NCI-H526 (cell line): ENCODE results near the gene SAP30BP.

Source experiments
- DNase-seq, 2 experiments: peaks; one replicate each; lab custom pipeline; 2025; lab: John Stamatoyannopoulos, UW

Gene SAP30BP

DNA sequence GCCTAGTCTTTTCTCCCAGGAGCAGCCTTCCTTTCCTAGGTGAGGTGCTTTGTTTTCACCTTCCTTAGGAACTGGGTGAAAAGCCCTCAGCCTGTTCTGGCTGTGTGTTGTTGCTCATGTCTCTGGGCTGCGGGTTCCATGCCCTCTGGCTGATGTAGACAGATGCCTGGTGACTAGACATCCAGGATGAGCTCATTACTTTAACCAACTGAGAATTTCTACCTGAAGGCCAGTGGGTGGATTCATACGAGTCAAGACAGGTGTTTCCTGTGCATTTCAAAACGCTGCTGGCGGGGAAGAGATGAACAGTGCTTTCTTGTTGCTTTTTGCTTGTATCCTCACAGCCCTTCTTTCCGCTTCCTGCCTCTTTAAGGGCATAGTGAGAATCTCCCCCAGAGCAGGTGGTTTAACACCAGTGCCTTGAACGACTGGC, 22.3 kb downstream of the SAP30BP start:
- DNase-seq = no peak

DNA sequence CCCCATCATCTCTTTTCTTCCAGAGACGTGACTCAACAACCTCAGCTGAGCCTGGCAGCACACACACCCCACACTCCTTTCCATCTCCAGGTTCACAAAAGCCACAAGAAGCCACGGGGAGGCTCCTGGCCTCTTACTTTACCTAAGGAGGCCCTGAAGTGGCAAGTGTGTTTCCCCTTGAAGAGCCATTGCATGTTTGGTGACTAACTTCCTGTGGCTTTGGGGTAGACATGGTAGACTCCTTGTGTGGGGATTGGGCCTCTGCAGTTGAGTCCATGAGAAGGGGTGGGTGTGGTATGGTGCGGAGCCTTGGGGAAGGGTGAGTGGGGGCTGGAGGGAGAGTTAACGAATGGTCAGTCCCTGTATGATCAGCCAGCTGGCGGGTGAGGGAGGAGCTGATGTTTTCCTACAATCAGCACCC, 24.2 kb downstream of the SAP30BP start:
- DNase-seq = no peak

DNA sequence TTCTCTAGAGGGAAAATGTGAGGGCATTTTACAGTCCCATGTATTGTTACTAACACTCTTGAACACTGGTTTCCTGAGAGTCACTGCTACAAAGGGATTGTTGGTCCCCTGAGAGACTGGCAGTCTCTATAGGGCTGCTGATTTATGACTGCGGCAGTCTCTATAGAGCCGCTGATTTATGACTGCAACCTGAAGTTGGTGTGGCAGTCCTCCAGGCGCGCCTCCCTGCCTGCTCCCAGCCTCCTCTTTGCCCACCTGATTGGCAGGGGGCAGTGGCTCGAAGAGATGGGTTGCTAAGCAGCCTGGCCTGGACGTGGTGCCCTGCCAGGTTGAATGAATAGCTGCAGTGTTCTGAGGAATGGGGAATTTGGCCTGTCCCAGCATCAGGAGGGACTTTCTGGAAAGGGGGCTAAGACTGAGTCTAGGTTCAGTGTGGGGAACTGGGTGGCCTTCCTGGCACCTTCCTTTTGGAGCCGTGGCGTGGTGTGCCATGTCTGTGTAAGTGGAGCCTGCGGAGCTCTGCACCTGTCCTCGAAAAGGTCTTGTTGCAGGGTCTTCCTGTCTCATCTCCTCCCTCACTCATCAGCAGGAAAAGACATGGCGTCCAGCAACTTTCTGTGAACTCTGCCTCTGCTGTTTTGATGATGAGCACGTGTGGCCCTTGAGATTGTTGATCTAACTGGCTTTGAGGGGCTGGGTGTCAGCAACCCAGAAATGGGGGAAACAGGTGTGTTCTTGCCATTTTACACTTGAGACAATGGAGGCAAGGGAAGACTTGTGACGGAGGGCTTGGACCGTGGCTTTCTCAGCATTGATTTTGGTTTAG, 24.9 kb downstream of the SAP30BP start:
- no peak for DNase-seq

DNA sequence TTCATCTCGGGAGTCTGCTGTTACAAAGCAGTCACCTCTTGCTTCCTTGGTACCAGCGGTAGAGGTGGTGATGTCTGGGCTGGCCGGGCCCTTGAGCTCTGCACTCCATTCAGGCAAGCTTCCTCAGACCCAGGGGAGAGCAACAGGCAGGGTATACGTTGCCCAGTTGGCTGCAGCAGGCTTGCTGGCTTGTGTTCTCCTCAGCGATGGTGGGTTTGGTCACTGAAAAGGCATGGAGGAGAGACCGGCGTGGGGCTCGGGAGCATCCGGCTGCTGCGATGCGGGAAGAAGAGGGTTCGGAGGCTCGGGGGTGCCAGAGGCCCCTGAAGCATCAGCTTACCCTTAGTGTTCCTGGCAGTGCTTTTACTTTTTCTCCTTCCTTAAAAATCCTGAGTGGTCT, 25.8 kb downstream of the SAP30BP start:
- DNase-seq = no peak

DNA sequence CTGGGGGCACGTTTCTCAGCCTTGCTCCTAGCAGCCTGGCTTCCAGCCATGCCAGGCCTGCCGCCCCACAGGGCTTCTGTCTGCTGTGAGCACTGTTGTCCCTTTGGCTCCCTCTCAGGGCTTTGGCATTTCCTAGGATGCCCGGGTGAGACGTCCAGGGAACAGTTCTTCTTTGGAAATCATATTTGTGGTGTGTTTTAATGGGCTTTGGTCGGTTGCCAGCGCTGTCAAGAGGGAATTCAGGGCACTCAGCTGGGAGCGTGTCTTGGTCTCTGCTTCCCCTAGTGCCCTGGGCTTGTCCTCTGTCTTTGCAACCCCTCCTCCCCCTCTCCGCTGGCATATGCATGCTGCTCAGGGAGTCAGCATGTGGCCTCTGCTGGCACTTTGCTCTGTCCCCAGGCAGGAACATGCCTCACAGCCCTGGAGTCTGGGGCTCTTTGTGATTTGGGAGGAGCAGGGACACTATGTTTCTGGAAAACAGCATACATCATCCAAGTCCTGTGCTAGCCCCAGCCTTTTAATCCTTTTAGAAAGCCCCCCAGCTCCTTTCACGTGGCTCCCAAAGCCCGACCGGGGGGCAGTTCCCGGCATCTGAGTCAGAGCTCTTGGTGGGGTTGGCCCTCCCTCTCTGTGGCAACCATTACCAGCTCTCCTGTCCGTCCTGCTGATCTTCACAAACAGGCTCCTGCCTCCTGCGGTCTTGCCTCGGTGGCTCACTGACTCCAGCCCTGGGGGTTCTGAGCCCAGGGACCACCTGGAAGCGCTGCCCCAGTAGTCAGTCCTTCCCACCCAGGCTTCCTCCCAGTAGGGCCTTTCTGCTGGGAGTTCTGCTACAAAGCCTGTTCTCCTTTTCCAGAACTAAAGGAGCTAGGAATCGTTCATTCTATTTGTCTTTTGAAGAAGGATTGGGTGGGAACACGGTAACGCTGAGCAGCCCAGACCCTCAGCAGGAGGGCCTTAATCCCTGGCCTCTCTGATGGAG, 26.7 kb downstream of the SAP30BP start:
- DNase-seq = no peak

DNA sequence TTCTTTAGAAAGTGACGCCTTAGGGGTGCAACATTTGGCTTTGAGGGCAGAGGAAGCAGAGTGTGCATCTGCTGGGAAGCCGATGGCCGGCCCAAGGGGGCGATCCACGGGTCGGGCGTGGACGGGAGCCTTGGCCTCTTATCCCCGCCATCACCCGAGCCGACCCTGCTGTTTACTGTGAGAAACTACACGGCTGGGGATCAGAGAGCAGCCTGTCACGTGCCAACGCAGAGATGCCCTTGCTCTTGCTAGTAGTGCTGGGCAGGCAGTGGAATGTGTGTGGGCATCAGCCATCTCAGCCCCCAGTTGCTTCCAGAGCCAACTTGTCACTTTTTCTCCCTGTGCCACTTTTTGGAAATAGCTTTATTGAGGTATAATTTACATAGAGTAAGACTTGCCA, 27.4 kb downstream of the SAP30BP start:
- DNase-seq = no peak

DNA sequence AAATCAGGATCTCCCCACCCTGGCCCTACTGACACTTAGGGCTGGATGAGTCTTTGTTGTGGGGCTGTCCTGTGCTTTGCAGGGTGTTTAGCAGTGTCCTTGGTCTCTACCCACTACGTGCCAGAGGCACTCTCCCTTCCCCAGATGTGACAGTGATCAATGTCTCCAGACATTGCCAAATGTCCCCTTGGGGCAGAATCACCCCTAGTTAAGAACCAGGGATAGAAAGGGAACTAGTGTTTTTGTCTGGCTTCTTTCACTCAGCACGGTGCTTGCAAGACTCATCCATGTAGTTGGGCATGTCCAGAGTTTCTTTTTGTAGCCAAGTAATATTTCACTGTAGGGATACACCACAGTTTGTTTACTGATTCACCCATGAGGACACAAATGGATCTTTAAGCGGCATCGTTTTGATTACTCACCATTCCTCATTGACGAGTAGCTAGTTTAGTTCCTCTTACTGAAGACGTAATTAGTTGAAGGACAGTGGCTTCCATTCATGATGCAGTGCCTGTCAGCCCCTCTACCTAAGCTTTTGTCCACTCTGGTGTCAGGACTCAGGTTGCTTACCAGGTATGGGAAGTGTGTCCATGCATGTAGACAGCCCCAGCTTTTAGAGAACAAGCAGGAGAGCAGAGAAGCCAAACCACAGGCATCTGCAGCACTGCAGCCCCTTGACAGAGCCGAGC, 28.1 kb downstream of the SAP30BP start:
- DNase-seq = no peak

DNA sequence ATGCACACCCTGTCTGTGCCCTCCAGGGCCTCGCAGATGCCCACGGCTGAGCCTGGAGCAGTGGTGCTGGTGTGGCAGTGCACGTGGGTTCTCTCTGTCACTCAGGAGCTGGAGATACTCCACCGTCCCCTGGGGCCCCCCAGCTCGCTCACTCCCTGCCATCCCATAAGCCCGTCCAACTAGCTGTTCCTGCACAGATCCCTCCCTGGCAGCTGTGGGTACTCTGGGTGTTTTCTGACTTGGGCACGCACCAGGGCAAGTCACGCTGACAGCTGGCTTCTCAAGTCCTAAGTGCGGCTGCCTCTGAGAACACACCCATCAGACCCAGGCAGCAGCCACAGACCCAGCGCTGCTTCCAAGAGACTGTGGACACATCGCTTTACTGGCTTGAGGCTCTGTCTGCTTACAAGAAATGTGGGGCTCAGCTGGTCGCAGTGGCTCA, 28.7 kb downstream of the SAP30BP start:
- DNase-seq = no peak

DNA sequence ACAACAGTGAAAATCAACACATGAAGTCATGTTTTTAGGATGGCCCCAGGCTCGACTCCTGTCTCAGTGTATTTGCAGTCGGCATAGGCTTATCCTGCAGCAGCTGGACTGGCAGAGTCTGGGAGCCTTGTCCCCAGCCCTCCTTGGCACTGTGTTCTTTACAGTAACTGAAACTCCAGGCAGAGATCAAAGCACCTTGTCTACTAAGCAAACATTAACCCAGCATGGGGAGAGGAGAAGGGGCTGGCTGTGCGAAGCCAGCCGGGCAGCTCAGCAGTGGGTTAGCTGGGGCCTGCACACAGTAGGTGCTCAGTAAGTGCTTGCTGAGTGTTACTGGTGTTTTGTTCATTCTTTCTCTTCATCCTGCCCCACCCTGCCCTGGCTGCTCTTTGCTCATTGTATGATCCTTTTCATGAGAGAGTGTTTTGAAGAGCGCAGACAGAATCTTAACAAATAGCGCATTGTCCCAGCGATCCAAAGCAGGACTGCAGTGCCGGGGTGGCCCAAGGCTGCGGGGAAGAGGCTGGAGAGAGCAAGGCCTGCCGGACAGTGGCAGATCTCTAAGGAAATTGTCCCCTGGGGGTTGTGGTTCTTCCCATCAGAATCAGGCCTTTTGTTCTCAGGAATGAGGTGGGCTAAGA, 30.6 kb downstream of the SAP30BP start:
- no peak for DNase-seq

DNA sequence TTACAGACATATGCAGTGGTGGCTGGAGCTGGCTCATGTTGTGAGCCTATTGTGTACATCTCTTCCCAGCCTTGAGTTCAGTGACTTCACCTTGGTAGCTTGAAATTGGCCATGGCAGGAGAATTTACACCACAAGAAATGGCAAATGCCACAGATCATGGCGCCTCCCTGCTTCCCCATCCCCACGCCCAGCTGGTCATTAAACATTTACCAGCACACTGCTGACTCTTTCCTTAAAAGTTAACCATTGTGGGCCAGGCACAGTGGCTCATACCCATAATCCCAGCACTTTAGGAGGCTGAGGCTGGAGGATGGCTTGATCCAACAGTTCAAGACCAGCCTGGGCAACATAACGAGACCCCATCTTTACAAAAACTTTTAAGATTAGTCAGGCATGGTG, 31.5 kb downstream of the SAP30BP start:
- no peak for DNase-seq

DNA sequence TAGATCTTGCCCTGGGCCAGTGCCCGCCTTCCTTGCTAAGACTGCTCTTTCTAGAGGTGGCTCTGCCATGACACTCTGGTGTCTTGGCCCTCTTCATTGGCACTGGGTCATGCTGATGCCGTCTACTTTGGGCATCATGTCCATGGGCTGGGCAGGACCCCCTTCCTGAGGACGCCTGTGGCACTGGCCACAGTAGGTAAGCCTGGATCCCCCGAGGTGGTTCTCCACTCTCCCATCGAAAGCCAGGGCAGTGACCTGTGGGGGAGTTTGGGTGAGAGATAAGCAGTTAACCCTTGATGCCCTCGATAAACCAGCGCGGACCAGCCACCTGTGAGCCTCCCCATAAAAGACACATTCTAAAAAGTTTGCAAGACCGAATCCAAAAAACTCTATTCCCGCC, 34.1 kb downstream of the SAP30BP start:
- DNase-seq = no peak

DNA sequence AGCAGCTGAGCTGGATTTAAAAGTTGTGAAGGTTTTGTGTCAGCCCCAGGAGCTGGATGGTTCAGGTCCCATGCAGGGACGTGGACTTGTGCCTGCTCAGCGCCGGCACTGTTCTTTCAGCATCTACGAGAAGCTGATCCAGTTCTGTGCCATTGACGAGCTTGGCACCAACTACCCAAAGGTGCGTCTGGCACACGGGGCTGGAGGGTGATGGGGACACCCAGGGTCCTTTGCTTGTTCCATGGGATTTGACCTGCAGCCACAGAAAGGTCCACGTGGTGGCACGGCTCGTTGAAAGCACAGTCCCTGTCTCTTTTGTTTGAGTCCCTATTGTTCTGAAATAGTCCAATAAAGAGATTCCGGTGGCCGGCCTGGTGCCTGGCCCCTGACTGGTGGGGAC, 36.1 kb downstream of the SAP30BP start:
- DNase-seq = no peak

DNA sequence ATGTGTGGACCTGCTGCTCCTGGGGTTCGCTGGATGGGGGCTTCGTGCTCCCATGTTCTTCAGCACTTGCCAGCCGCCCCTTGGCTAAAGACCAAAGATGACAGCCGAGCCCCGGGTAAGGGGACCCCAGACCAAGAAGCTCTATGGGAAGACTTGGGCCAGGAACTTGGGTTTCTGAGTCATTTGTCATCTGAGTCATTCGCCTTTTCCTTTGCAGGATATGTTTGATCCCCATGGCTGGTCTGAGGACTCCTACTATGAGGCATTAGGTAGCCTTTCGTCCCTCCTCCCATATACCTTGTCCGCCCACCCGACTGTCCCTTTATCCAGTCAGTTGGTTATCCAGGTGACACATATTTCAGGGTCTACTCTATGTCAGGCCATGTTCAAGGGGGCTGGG, 36.5 kb downstream of the SAP30BP start:
- no peak for DNase-seq

DNA sequence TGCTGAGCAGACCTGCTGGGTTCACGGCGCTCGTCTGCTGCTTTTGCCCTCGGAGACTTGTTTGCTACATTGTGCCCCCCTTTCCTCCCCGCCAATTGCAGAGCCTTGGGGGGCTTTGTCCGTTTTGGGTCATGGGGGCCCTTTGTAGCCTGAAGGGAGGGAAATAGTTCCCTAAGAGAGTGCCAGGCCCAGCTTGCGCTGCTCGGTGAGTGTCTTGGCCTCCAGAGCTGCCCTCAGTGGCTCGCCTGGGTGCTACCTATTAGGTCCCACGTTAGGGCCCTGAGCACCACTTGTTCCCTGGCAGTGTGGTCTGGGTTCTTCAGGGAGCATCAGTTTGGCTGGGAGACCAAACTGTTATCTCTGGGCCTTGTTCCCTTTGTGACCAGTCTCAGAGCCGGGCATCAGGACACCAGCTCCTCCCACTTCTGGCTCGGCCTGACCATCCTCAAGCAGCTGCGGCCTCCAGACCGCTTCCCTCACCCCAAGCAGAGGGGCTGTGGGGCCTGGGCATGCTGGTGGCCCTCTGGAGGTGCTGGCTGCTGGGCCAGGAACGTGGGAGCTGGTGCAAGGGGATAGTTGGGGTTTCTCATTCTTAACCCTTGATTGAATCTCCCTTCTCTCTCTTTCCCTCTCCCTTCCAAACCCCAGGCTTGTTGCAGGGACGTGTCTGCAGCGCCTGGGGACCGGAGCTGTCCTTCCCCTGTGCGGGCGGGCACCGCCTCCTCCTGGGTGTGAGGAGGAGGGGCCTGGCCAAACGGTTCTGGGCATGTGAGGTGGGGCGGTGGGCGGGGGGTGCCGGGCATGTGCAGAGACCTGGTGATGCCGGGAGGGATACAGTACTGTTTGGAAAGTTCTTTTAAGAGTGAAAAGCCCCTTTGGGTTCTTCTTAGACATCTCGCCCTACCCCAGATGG, 38.1 kb downstream of the SAP30BP start:
- no peak for DNase-seq

DNA sequence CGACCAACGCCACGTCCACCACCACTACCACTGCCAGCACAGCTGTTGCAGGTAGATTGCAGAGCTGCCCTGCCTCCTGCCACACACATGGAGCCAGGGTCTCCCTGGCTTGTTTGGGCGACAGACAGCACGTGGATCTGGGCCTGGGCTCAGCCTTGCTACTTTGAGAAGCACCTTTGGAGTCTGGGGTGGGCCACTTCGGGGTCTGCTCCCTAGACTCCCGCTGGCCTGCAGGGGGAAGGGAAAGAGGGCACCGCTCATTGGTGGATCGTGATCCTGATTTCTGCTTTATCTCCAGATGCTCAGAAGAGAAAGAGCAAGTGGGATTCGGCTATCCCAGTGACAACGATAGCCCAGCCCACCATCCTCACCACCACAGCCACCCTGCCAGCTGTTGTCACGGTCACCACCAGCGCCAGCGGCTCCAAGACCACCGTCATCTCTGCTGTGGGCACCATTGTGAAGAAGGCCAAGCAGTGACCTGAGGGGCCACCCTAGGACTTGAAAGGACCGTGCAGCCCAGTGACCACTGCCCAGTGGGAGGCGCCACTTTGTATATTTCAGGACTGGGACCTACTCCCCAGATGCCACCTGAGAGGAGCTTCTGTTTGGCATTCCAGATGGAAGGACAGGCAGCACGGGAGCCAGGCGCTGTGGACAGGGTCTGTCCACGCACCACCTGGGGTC, 39.0 kb downstream of the SAP30BP start:
- DNase-seq = no peak

DNA sequence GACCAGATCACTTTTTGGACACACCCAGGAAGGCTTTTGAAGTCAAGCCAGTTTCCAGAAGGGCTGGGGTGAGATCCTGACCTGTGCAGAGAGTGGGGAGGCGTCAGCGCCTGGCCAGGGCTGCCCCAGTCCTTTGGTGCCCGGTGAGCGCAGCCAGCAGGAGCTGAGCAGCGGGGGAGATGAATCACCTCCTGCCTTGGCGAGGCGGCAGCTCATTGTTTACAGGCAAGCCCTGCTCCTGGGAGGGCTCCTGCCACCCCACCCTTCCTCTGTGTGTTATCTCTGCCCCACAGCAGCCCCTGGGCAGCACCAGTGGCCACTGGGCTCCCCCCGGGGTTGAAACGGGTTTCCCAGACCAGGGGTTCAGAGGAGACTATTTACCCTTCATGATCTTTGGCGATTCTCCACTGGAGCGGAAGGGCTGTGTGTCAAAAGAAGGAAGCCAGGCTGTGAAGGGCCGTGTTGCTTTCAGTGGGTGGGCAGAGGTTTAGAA, 40.0 kb downstream of the SAP30BP start:
- no peak for DNase-seq

DNA sequence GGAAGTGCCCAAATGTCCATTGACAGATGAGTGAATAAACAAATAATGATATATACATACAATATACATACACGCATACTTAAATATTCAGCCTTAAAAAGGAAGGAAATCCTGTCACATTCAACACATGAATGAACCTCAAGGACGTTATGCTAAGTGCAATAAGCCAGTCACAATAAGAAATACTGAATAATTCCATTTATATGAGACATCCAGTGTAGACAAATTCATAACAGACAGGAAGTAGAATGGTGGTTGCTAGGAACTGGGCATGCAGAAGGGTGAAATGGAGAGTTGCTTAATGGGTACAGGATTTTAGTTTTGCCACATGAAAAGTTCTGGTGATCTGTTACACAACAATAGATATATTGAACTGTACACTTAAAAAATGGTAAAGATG, 45.3 kb downstream of the SAP30BP start:
- no peak for DNase-seq

DNA sequence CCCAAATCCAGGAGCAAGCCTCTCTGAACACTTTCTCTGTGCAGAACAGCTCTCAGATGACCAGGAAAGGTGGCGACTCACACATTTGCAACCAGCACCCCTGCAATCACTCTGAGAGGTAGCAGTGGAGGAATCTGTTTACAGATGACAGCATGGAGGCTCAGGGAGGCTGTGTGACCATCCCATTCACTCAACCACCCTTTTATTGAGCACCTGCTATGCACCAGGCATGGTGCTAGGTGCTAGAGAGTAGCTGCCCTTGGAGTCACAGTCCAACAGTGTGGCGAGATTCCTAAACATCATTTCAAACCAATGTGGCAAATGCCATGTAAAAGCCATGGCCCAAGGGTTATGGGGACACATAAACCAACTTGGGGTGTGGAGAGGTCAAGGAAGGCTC, 52.6 kb downstream of the SAP30BP start:
- DNase-seq = no peak

DNA sequence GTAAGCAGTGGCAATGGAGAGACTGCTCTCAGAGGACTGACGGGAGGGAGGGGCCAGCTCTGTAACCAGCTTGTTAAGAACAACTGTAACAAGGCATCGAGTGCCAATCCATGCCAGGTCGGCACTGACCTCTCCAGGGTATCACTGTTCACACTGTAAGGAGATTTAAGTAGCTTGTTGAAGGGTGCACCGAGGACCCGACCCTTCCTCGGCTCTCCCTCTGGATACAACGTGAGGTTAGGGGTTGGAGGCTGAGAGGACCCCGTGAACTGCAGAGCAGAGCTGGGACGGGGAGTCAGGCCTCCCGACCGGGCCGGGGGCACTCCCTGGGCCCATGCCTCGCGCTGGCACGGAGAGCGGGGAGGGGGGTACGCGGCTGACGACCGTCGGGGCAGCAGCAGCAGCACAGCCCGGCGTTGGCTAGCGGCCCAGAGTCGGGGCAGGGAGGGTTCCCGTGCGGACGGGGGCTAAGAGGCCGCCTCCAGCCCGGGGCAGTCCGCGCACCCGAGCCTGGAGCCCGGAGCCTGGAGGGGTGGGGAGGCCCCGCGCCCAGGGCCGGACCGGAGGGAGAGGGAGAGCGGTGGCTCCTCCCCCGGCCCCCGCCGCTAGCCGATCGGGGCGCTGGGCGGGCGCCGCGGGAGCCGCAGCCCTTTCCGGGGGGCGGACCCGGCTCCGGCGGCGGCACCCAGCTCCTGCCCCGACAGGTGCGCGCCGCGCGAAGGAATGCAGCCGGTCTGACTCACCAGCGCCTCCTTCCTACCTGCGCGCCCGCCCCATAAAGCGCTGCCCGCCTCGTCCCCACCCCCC, 53.7 kb downstream of the SAP30BP start, which contains the start of gene ITGB4:
ITGB4 (plus strand) TSS at position 804 of the 807 bp plus-strand sequence. CDS start 3,245 bp downstream, outside the sequence.
- DNase-seq = peak in 1 of 2 experiments; percentile 79
